Measurements from ENCODE around the gene HLA-DMA. TPM values are rescaled to one million over a fixed set of nuclear protein-coding genes. Genes with fewer than 3 reads are reported as not detected.

The HLA-DMA gene
- total and polyA plus RNA-seq, 2 of the 4 experiments (the other 2 are of a cell fraction), result 2.3 to 8.3 TPM

DNA sequence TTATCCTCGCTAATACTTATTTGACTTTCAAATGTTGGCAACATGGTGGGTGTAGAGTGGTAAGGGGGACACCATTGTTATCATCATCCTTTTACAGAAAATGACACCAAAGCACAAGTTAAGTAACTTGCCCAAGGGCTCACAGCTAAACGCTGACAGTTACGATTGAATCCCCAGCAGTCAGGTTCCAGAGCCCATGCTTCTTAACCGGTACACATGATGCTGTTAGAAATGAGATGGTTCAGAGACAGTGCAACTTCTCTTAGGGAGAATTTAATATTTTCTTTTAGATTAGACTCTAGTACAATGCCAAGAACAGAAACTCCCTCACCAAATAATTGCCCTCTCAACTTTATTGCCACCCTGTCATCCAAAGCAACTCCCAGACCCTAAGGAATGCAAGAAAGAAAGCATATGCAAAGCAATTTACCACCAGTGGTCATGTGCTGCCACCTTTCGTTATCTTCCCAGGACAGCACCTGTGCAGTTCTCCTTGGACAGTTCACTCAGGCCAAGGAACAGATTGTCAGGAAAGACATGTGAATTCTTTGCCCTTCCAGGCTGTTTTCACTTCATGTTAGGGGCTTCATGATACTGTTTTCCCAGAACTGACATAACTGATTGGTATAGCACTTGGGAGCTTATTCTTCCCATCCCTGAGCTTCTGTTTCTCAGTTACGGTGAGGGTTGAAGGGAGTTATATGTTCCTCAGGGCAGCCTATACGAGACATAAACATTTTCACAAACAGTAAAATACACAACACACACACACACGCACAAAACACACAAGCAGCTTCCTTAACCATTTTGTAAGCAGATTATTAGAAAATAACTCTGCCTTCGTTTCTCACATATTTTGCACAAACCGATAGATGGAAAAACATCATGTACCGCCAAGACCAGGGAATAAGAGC lies 5.1 kb downstream of the HLA-DMA start:
- Histone ChIP-seq H3K4me3 (ENCODE audit: insufficient read depth, low read depth, low read length) (no peak overlapping the region), H4K20me1 (ENCODE audit: insufficient read depth, low read length) (no peaks in the 10 kb centered on the region), H2BK15ac (ENCODE audit: low read depth, low read length) (no peak overlapping the region), H3K4ac (ENCODE audit: low read depth, low read length) (no peak overlapping the region), H3K9ac (ENCODE audit: low read depth, low read length) (no peak overlapping the region), H3K27me3 (ENCODE audit: control insufficient read depth, insufficient read depth, low read length) (no peaks in the 10 kb centered on the region), H4K8ac (ENCODE audit: low read depth in 2 of 2, low read length in 2 of 2) (no peak overlapping the region), H3K27ac (ENCODE audit: insufficient read depth, low read length) (no peak overlapping the region), H3K56ac (ENCODE audit: extremely low read depth, insufficient read depth, low read length) (no peak overlapping the region), H3K9me1 (ENCODE audit: insufficient read depth, low read length) (peaks cover 9% of the 10 kb centered on the region), H3K18ac (ENCODE audit: low read depth, low read length) (no peak overlapping the region), H4K91ac (ENCODE audit: insufficient read depth, low read depth, low read length) (0 out of 2 replicates have a peak overlapping the region, but pooled peaks have one; percentile 9), H2AK9ac (replicated peaks; ENCODE audit: low read depth, low read length, poor library complexity) (no peak overlapping the region), H2AK5ac (ENCODE audit: low read depth, low read length) (no peak overlapping the region), H2BK5ac (ENCODE audit: low read depth, low read length, poor library complexity, severe bottlenecking) (no peak overlapping the region), H3K23ac (ENCODE audit: low read depth, low read length) (no peak overlapping the region), H3K79me1 (ENCODE audit: low read depth in 1 of 2, low read length in 2 of 2) (0 out of 4 replicates have a peak, but pooled peaks cover 0 to 3% of the 10 kb centered on the region in 2 experiments), H3K36me3 (ENCODE audit: control insufficient read depth, insufficient read depth, low read length) (no peaks in the 10 kb centered on the region), H2BK120ac (ENCODE audit: low read depth, low read length) (no peak overlapping the region), H3K4me1 (ENCODE audit: control insufficient read depth, insufficient read depth, low read length) (peaks cover 11% of the 10 kb centered on the region), H2AFZ (replicated peaks; ENCODE audit: low read length, poor library complexity) (no peak overlapping the region), H4K5ac (ENCODE audit: low read depth, low read length) (no peak overlapping the region), H3K9me3 (ENCODE audit: control insufficient read depth, insufficient read depth, low read length) (no peaks in the 10 kb centered on the region), H2BK20ac (ENCODE audit: low read depth, low read length) (no peak overlapping the region), H3K14ac (replicated peaks; ENCODE audit: low read depth, low read length) (no peak overlapping the region), H3K4me2 (ENCODE audit: low read depth, low read length) (no peak overlapping the region)
- dilution Hi-C loops (cut with HindIII; ENCODE audit: low sequenced_read_pairs, unreplicated experiment) (no loop called here), intact Hi-C loops (cut with micrococcal nuclease) (loop anchor here (1.0 kb wide), 1 partner anchor 63 kb away; no protein-coding TSS in a partner anchor), in situ Hi-C loops (cut with MboI; ENCODE audit: low sequenced_read_pairs) (no loop called here)
- POLR2A ChIA-PET (ENCODE audit: unreplicated experiment), result interaction anchor here (0.7 kb wide), 1 partner anchor 22 kb away, joined by 3 read pairs; no protein-coding TSS in a partner anchor
- CTCF ChIA-PET, result interaction anchor here (2.2 kb wide), 1 partner anchor 36 kb away, joined by 8 read pairs; no protein-coding TSS in a partner anchor
- no CpG with 5 or more reads among the region's 11 CpGs for WGBS, 2 experiments (ENCODE audit: extremely low coverage in 2 of 2, insufficient read length in 1 of 2)
- peak; percentile 52 for ATAC-seq (ENCODE audit: low read depth)
- DNase-seq, result peak; percentile 64
- no TSS peak for BruUV-seq (replicated peaks)
- no peak for TF ChIP-seq NFE2L2 (IDR thresholded peaks at IDR 0.05; ENCODE audit: low read depth, low read length)
- TF ChIP-seq RCOR1 (IDR thresholded peaks at IDR 0.05; ENCODE audit: insufficient replicate concordance, low read length), result no peak
- TF ChIP-seq CHD1 (IDR thresholded peaks at IDR 0.05; ENCODE audit: low read depth, low read length), result no peak
- no peak for TF ChIP-seq CEBPB (IDR thresholded peaks at IDR 0.05; ENCODE audit: low read depth, low read length)
- peak; percentile 55 for TF ChIP-seq SMC3 (IDR thresholded peaks at IDR 0.05; ENCODE audit: low read depth, low read length)
- no peak for TF ChIP-seq MAZ (IDR thresholded peaks at IDR 0.05; ENCODE audit: borderline replicate concordance, low read depth, low read length)
- peak; percentile 80 for TF ChIP-seq RAD21 (IDR thresholded peaks at IDR 0.05; ENCODE audit: low read length)
- no peak for TF ChIP-seq FOS (IDR thresholded peaks at IDR 0.05; ENCODE audit: low read depth, low read length)
- TF ChIP-seq, protein P1, sequence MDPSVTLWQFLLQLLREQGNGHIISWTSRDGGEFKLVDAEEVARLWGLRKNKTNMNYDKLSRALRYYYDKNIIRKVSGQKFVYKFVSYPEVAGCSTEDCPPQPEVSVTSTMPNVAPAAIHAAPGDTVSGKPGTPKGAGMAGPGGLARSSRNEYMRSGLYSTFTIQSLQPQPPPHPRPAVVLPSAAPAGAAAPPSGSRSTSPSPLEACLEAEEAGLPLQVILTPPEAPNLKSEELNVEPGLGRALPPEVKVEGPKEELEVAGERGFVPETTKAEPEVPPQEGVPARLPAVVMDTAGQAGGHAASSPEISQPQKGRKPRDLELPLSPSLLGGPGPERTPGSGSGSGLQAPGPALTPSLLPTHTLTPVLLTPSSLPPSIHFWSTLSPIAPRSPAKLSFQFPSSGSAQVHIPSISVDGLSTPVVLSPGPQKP (IDR thresholded peaks at IDR 0.05; ENCODE audit: borderline replicate concordance, low read depth, low read length), result no peak
- TF ChIP-seq, protein P2, sequence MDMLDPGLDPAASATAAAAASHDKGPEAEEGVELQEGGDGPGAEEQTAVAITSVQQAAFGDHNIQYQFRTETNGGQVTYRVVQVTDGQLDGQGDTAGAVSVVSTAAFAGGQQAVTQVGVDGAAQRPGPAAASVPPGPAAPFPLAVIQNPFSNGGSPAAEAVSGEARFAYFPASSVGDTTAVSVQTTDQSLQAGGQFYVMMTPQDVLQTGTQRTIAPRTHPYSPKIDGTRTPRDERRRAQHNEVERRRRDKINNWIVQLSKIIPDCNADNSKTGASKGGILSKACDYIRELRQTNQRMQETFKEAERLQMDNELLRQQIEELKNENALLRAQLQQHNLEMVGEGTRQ (IDR thresholded peaks at IDR 0.05; ENCODE audit: low read depth, low read length), result no peak
- TF ChIP-seq MXI1 (IDR thresholded peaks at IDR 0.05; ENCODE audit: borderline replicate concordance, low read depth, low read length), result no peak
- TF ChIP-seq, protein P3, sequence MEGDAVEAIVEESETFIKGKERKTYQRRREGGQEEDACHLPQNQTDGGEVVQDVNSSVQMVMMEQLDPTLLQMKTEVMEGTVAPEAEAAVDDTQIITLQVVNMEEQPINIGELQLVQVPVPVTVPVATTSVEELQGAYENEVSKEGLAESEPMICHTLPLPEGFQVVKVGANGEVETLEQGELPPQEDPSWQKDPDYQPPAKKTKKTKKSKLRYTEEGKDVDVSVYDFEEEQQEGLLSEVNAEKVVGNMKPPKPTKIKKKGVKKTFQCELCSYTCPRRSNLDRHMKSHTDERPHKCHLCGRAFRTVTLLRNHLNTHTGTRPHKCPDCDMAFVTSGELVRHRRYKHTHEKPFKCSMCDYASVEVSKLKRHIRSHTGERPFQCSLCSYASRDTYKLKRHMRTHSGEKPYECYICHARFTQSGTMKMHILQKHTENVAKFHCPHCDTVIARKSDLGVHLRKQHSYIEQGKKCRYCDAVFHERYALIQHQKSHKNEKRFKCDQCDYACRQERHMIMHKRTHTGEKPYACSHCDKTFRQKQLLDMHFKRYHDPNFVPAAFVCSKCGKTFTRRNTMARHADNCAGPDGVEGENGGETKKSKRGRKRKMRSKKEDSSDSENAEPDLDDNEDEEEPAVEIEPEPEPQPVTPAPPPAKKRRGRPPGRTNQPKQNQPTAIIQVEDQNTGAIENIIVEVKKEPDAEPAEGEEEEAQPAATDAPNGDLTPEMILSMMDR (conservative IDR thresholded peaks at IDR 0.05; ENCODE audit: low read depth, low read length), result peak; percentile 63
- no peak for TF ChIP-seq RFX5 (IDR thresholded peaks at IDR 0.05; ENCODE audit: low read depth, low read length)
